Psoas muscle (tissue), 8 donors: ENCODE results near the gene PRAMEF1. TPM values are rescaled to one million over a fixed set of nuclear protein-coding genes. Genes with fewer than 3 reads are reported as not detected.

ENCODE experiments used
- ATAC-seq, 4 donors: fragments of 200-7000 bp; cut with Tn5 transposase; one replicate each; pipeline ENCODE4 v1.9.1; 2020; ENCODE audit warnings: moderate library complexity in 3 of 4, mild to moderate bottlenecking in 2 of 4
- DNase-seq, 2 donors: peaks; one replicate each; pipeline ENCODE4 v3.0.0-alpha.2; 2020
- H3K27ac ChIP-seq: fragments of 200-600 bp; one replicate; pipeline ENCODE4 v1.8.0; 2022
- H3K27me3 ChIP-seq, 3 donors: fragments of 200-600 bp in 1 of 3; one replicate each; pipeline versions ENCODE4 v1.6.1 to v1.8.0; 2013 to 2022; ENCODE audit warnings: low read length in 2 of 3, mild to moderate bottlenecking in 2 of 3, moderate library complexity in 1 of 3; ENCODE audit not compliant: insufficient read depth in 3 of 3
- H3K36me3 ChIP-seq, 2 donors: fragments of 200-600 bp in 1 of 2; one replicate each; pipeline versions ENCODE4 v1.6.1 to v1.8.0; 2013 to 2022; ENCODE audit warnings: low read depth in 1 of 2, mild to moderate bottlenecking in 1 of 2, moderate library complexity in 1 of 2; ENCODE audit not compliant: insufficient read depth in 1 of 2
- H3K4me1 ChIP-seq: fragments of 200-600 bp; one replicate; pipeline ENCODE4 v1.8.0; 2022
- H3K4me3 ChIP-seq: fragments of 200-600 bp; one replicate; pipeline ENCODE4 v1.8.0; 2022; ENCODE audit warnings: mild to moderate bottlenecking
- H3K9me3 ChIP-seq: fragments of 200-600 bp; one replicate; pipeline ENCODE4 v1.8.0; 2022
- CTCF ChIP-seq: fragments of 200-600 bp; IDR thresholded peaks from one replicate; pipeline ENCODE4 v1.8.0; 2022; ENCODE audit warnings: antibody characterized with exemption
- WGBS, 3 donors: extraction: QIAGEN DNeasy Blood & Tissue Kit; methylation state at CpG; one replicate each; pipeline versions ENCODE4 v1.1.6 to v1.1.7; 2013; 5-methylcytosine and 5-hydroxymethylcytosine counted together
- intact Hi-C, 2 donors: fragments of 100-400 bp; cut with DNase I; formaldehyde crosslinking; loops; one replicate each; pipeline versions ENCODE4 v1.11.0 to v1.14.2; 2022
- polyA plus RNA-seq, 3 donors: library from polyadenylated mRNA; stranded (reverse); fragments of 200-250 nt; gene quantifications; one replicate each; pipeline ENCODE4 v1.2.3, GENCODE V29; 2013
- total RNA-seq, 4 donors: library from RNA; stranded (reverse); fragmentation: NEBNext Ultra II Directional in 2 of 4; extraction: Animal tissue kit (Norgen Biotek cat#: 25700) in 2 of 4; gene quantifications; one replicate each; pipeline versions ENCODE4 v1.2.1 to v1.2.4, GENCODE V29; 2021 to 2023
- donor health status: healthy with polysubstance abuse.
- donor health status: DM: no; HTN: no; CAD: no; lungs with moderate emphysema.
- donor health status: Bipolar disorder and iron deficiency.
- donor health status: healthy.
- donor health status: DM: yes; HTN: yes; CAD: no.
- donor health status: DM: no; HTN: no; CAD: no.
- donor health status: DM: no; HTN: no; CAD: no.
- donor health status: DM: yes; HTN: yes; CAD: no.

Gene PRAMEF1
- total and polyA plus RNA-seq, 7 donors, result not detected

DNA sequence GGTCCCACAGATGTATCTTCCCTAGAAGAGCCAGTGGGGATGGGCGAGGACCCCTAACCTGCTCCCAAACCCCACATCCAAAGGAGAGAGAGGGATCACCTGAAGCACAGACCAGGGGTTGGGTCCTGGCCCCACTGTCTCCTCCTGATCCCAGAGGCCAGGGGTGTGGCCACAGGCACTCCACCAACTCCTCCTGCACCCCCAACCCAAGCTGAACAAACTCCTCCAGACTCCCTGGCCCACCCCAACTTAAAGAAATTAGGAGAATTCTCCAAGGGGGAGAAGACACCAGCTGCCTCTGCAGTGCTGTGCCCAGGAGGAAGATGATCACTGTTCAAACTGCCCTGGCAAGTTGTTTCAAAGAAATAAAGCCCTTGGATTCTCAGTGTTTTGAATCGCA lies 22.2 kb upstream of the PRAMEF1 start:
- Histone ChIP-seq H3K36me3 (no peaks in the 10 kb centered on the region), H3K27me3 (no peaks in the 10 kb centered on the region), H3K27ac (no peak overlapping the region), H3K4me3 (no peak overlapping the region), H3K4me1 (no peaks in the 10 kb centered on the region), H3K9me3 (no peaks in the 10 kb centered on the region)
- 57 to 84% (median 84%) methylated on average over 2 of the region's 2 CpGs for WGBS, 3 donors
- no peak for TF ChIP-seq CTCF
- intact Hi-C loops, result no loop called here
- DNase-seq (no peak), ATAC-seq (no peak)

DNA sequence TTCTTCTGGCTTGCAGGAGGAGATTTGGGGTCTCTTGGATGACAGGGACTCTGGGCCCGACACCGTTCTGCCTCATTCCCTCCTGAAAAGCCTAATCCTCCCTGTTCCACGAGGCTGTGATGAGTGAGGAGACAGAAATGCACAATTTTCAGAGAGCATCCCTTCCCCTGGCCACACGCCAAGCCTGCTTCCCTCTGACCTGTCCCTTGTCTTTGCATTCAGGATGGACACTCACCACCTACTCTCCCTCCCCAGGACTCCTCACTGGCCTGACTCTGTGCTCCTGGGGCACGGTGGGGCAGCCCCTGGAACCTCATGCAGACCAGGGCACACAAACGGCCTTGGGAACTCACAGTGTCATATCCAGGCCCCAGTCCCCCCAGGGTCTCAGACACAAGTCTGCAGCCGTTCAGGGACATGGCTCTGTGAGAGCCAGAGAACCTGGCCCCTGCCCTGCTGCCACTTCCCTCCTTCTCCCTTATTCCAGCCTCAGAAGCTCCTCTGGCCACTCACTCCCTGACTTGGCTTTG lies 21.2 kb upstream of the PRAMEF1 start:
- no peaks in the 10 kb centered on the region for H3K4me1 ChIP-seq
- intact Hi-C loops, result no loop called here
- DNase-seq (no peak), ATAC-seq (no peak)
- no peak overlapping the region for H3K27ac ChIP-seq
- no peak overlapping the region for H3K4me3 ChIP-seq
- TF ChIP-seq CTCF, result no peak
- H3K27me3 ChIP-seq, result no peaks in the 10 kb centered on the region
- WGBS, 3 donors, result 44 to 60% (median 50%) methylated on average over 7 of the region's 7 CpGs
- H3K36me3 ChIP-seq, result no peaks in the 10 kb centered on the region
- no peaks in the 10 kb centered on the region for H3K9me3 ChIP-seq

- Histone ChIP-seq H3K36me3 (no peaks in the 10 kb centered on the region), H3K4me3 (no peak overlapping the region), H3K4me1 (no peaks in the 10 kb centered on the region), H3K9me3 (no peaks in the 10 kb centered on the region), H3K27ac (no peak overlapping the region), H3K27me3 (no peaks in the 10 kb centered on the region)
- intact Hi-C loops, result no loop called here
- 73 to 80% (median 77%) methylated on average over 2 of the region's 2 CpGs for WGBS, 3 donors
- TF ChIP-seq CTCF, result no peak
- ATAC-seq (no peak), DNase-seq (no peak)
Observed at GRCh38 chr1:12770620-12771019, 20.6 kb upstream of the PRAMEF1 start.

DNA sequence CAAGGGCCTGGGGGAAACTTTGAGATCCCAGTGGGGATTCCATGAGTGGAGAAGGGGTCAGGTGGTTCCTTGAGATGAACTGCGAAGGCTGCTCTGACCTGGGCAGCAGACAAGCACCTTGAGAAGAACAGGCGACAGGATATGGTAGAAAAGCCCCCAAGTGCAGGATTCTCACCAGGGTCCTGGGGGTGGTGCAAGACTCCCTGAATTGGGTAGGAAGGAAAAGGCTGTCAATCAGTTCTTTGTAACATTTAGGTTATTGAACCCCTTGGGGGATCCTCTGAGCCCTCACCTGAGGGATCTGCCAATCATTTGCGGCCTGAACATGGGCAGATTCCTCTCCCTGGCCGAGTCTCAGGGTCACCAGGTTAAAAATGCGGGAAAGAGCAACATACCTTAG lies 20.0 kb upstream of the PRAMEF1 start:
- Histone ChIP-seq H3K36me3 (no peaks in the 10 kb centered on the region), H3K4me3 (no peak overlapping the region), H3K9me3 (no peaks in the 10 kb centered on the region), H3K4me1 (no peaks in the 10 kb centered on the region), H3K27me3 (no peaks in the 10 kb centered on the region), H3K27ac (no peak overlapping the region)
- WGBS, 3 donors, result 68 to 78% (median 72%) methylated on average over 5 of the region's 5 CpGs
- no peak for DNase-seq
- intact Hi-C loops, result no loop called here
- ATAC-seq, result no peak
- no peak for TF ChIP-seq CTCF

GRCh38 chr1:12772520-12772919 lies 18.7 kb upstream of the PRAMEF1 start:
- intact Hi-C loops, result no loop called here
- Histone ChIP-seq H3K4me3 (no peak overlapping the region), H3K27ac (no peak overlapping the region), H3K9me3 (no peaks in the 10 kb centered on the region), H3K4me1 (no peaks in the 10 kb centered on the region), H3K27me3 (no peaks in the 10 kb centered on the region), H3K36me3 (no peaks in the 10 kb centered on the region)
- DNase-seq (no peak), ATAC-seq (no peak)
- WGBS, 3 donors, result 85 to 88% (median 86%) methylated on average over 5 of the region's 5 CpGs
- no peak for TF ChIP-seq CTCF
